ENCODE results near the gene SMPD1.

DNA sequence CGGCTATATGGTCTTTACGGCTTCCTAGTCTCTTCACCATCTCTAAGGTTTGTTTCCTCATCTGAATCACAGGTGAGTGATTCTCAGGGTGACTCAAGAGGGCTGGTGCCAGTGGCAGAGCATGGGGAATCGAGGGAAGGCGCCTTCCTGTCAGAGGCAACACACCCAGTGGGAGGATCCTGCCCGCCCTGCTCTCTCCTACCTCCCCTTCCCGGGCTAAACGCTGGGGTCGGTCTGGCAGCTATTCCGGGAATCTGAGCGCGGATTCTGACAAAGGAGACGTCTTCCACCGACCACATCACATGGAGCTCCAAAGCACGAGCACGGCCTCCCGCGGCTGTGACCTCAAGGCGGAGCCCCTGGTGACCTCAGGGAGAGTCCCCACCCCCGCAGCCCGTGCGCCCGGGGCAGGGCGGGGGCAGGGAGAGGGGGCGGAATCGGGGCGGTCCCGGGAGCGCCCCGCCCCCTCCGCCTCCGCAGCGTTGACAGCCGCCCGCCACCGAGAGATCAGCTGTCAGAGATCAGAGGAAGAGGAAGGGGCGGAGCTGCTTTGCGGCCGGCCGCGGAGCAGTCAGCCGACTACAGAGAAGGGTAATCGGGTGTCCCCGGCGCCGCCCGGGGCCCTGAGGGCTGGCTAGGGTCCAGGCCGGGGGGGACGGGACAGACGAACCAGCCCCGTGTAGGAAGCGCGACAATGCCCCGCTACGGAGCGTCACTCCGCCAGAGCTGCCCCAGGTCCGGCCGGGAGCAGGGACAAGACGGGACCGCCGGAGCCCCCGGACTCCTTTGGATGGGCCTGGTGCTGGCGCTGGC, at the start of gene SMPD1:
- TF ChIP-seq, protein P1, sequence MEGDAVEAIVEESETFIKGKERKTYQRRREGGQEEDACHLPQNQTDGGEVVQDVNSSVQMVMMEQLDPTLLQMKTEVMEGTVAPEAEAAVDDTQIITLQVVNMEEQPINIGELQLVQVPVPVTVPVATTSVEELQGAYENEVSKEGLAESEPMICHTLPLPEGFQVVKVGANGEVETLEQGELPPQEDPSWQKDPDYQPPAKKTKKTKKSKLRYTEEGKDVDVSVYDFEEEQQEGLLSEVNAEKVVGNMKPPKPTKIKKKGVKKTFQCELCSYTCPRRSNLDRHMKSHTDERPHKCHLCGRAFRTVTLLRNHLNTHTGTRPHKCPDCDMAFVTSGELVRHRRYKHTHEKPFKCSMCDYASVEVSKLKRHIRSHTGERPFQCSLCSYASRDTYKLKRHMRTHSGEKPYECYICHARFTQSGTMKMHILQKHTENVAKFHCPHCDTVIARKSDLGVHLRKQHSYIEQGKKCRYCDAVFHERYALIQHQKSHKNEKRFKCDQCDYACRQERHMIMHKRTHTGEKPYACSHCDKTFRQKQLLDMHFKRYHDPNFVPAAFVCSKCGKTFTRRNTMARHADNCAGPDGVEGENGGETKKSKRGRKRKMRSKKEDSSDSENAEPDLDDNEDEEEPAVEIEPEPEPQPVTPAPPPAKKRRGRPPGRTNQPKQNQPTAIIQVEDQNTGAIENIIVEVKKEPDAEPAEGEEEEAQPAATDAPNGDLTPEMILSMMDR (conservative IDR thresholded peaks at IDR 0.05; ENCODE audit: low read length), result no peak
- TF ChIP-seq EZH2phosphoT487 (IDR thresholded peaks at IDR 0.05; ENCODE audit: borderline replicate concordance), result no peak

Data from Loucy (cell line).